Activated T-helper 1 cell treated with anti-CD3 and anti-CD28 coated beads, Interleukin-12 subunit alpha, Interleukin-12 subunit beta, Interleukin-2, Interleukin-4 antibody, amounts not matched to agents 30 ng/mL and 10 ng/mL and 1 ng/mL, durations not matched to agents 14 hours and 24 hours and 36 hours (primary cell): ENCODE measurements around the gene ISYNA1. TPM values are rescaled to one million over a fixed set of nuclear protein-coding genes. Genes with fewer than 3 reads are reported as not detected.

Source experiments
- DNase-seq: peaks from one replicate; pipeline ENCODE4 v3.0.0; 2021; ENCODE audit warnings: low spot score
- H3K27ac Mint-ChIP-seq: one replicate; pipeline ENCODE4 v1.8.0; 2021; ENCODE audit warnings: mild to moderate bottlenecking, mixed read lengths
- H3K27me3 Mint-ChIP-seq: one replicate; pipeline ENCODE4 v1.8.0; 2022; ENCODE audit warnings: mild to moderate bottlenecking, moderate library complexity, mixed read lengths; ENCODE audit not compliant: insufficient read depth
- H3K36me3 Mint-ChIP-seq: one replicate; pipeline ENCODE4 v1.8.0; 2021; ENCODE audit warnings: low read depth, mixed read lengths
- H3K4me1 Mint-ChIP-seq: one replicate; pipeline ENCODE4 v1.8.0; 2021; ENCODE audit warnings: low read depth, mixed read lengths
- H3K4me3 Mint-ChIP-seq: one replicate; pipeline ENCODE4 v1.8.0; 2021; ENCODE audit warnings: mild to moderate bottlenecking, moderate library complexity, mixed read lengths
- H3K9me3 Mint-ChIP-seq: one replicate; pipeline ENCODE4 v1.8.0; 2021; ENCODE audit warnings: mixed read lengths
- intact Hi-C: fragments of 100-400 bp; cut with micrococcal nuclease; formaldehyde crosslinking; loops from one replicate; pipeline ENCODE4 v1.15.1; 2024
- total RNA-seq: library from RNA; stranded (reverse); gene quantifications from 2 replicates; pipeline ENCODE4 v1.2.3, GENCODE V29; 2022

ISYNA1 gene
- total RNA-seq, 1 donor from 2014 or later = 9.0 TPM

- H3K27ac Mint-ChIP-seq = peak overlapping the region; percentile 64
- H3K36me3 Mint-ChIP-seq = peaks cover 6% of the 10 kb centered on the region
- H3K4me3 Mint-ChIP-seq = no peak overlapping the region
- no peak for DNase-seq
- peaks cover 47% of the 10 kb centered on the region for H3K4me1 Mint-ChIP-seq
- no peaks in the 10 kb centered on the region for H3K9me3 Mint-ChIP-seq
- intact Hi-C loops = loop anchor here (5.0 kb wide), 1 partner anchor 111 kb away; the partner anchor contains the start of gene REX1BD
- H3K27me3 Mint-ChIP-seq = peaks cover 1% of the 10 kb centered on the region
Observed at GRCh38 chr19:18475762-18476331, 37.9 kb upstream of the ISYNA1 start.

DNA sequence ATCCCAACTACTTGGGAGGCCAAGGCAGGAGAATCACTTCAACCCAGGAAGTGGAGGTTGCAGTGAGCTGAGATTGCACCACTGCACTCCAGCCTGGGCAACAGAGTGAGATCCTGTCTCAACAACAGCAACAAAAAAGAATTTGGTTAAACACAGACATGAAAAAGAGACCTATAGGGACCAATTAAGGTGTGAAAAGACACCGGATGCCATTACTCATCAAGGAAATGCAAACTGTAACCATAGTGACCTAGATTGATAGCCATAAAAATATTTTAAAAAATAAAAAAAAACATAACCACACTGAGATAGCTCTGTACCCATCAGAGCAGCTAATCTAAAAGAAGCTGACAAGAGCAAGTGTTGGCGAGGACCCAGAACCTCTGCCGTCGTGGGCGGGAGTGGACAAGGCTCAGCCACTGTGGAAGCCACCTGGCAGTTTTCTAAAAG lies 37.1 kb upstream of the ISYNA1 start:
- DNase-seq = no peak
- peak overlapping the region; percentile 64 for H3K27ac Mint-ChIP-seq

DNA sequence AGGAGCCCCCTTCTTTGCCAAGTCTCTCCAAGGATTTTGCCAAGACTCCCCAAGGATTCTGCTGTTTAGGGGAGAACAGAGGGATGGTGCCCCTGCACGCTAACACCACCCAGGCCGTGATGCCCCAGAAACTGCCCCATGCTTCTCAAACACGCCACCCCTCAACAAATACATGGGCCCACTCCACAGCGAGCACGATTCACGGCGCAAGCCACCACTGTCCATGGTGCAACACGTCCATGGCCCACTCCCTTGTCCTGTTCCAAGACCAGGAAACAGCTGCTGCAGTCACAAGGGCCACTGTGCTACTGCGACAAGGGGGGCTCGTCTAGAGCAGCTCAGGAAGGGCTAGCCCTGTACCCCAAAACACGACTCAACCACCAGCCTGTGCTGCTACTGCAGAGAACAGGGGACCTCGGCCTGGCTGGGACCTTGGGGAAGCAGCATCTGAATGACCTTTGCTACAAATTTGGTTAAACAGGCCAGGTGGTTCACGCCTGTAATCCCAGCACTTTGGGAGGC lies 36.5 kb upstream of the ISYNA1 start:
- no peak for DNase-seq
- Mint-ChIP-seq H3K36me3 (peaks cover 6% of the 10 kb centered on the region), H3K27ac (peak overlapping the region; percentile 44), H3K4me3 (no peak overlapping the region), H3K4me1 (peaks cover 36% of the 10 kb centered on the region), H3K27me3 (peaks cover 1% of the 10 kb centered on the region), H3K9me3 (no peaks in the 10 kb centered on the region)
- intact Hi-C loops = loop anchor here (5.0 kb wide), 1 partner anchor 373 kb away; no protein-coding TSS in a partner anchor

More for the DNA sequence above, 37.1 kb upstream of the ISYNA1 start:
- intact Hi-C loops = loop anchor here (5.0 kb wide), 1 partner anchor 112 kb away; the partner anchor contains the start of gene REX1BD
- H3K9me3 Mint-ChIP-seq = no peaks in the 10 kb centered on the region
- H3K4me1 Mint-ChIP-seq = peaks cover 42% of the 10 kb centered on the region
- peaks cover 6% of the 10 kb centered on the region for H3K36me3 Mint-ChIP-seq
- H3K4me3 Mint-ChIP-seq = no peak overlapping the region
- peaks cover 1% of the 10 kb centered on the region for H3K27me3 Mint-ChIP-seq

DNA sequence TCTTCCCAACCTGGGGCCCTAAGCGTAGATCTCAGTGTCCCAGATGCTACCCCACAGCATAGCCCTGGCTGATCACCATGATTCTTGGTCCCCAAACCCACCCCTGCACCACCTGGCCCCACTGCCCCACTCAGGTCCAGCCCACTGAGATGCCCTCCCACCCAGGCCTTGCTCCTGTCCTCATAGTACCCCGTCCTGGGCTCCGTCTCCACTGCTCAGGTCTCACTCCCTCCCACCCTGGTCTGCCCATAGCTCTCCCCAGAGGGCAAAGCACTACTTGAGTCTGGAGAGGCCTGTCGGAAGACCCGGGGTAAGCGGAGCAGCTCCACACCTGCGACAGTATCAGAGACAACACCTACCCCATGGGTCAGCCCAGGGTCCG lies 35.8 kb upstream of the ISYNA1 start:
- intact Hi-C loops = loop anchor here (5.0 kb wide), 1 partner anchor 374 kb away; no protein-coding TSS in a partner anchor
- Mint-ChIP-seq H3K27me3 (peaks cover 1% of the 10 kb centered on the region), H3K4me1 (peaks cover 28% of the 10 kb centered on the region), H3K27ac (no peak overlapping the region), H3K36me3 (peaks cover 4% of the 10 kb centered on the region), H3K4me3 (no peak overlapping the region), H3K9me3 (no peaks in the 10 kb centered on the region)
- DNase-seq = no peak

DNA sequence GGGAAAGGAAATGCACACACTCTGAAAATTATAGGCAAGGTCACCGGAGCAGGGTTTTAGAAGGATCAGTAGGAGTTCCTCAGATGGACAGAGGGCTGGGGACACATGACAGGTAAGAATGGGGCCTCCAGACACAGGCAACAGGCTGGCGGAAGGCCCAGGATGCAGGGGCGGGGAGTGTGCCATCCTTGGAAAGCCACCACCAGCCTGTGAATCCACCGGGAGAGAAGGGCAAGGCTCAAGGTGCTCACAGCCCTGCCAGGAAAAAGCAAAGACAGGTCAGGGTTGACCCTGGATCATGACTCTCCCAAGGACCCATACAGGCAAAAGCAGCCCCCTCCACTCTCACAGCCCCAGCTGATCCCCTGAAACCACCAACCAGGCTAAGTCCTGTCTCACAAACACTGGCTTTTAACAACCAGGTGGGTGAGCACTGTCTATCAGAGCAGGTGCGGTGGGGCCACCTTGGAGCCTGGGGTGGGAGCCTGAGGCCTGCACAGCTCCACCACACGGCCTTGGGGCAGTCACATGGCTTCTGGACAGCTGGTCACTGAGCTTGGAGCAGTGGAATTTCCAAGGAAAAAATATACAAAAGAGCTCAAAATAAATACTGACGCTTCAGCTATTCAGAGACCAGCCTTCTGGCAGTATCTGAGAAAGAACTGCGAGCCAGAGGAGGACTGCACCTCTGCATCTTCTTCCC lies 35.2 kb upstream of the ISYNA1 start:
- peaks cover 28% of the 10 kb centered on the region for H3K4me1 Mint-ChIP-seq
- H3K36me3 Mint-ChIP-seq = peaks cover 4% of the 10 kb centered on the region
- no peak for DNase-seq
- H3K27me3 Mint-ChIP-seq = no peaks in the 10 kb centered on the region
- no peaks in the 10 kb centered on the region for H3K9me3 Mint-ChIP-seq
- no peak overlapping the region for H3K4me3 Mint-ChIP-seq
- intact Hi-C loops = loop anchor here (5.0 kb wide), 1 partner anchor 374 kb away; no protein-coding TSS in a partner anchor
- H3K27ac Mint-ChIP-seq = peak overlapping the region; percentile 43

GRCh38 chr19:18470787-18471186 lies 32.9 kb upstream of the ISYNA1 start:
- intact Hi-C loops = loop anchor here (1.0 to 5.0 kb wide), 2 partner anchors 50 to 377 kb away; no protein-coding TSS in a partner anchor
- H3K27me3 Mint-ChIP-seq = no peaks in the 10 kb centered on the region

DNA sequence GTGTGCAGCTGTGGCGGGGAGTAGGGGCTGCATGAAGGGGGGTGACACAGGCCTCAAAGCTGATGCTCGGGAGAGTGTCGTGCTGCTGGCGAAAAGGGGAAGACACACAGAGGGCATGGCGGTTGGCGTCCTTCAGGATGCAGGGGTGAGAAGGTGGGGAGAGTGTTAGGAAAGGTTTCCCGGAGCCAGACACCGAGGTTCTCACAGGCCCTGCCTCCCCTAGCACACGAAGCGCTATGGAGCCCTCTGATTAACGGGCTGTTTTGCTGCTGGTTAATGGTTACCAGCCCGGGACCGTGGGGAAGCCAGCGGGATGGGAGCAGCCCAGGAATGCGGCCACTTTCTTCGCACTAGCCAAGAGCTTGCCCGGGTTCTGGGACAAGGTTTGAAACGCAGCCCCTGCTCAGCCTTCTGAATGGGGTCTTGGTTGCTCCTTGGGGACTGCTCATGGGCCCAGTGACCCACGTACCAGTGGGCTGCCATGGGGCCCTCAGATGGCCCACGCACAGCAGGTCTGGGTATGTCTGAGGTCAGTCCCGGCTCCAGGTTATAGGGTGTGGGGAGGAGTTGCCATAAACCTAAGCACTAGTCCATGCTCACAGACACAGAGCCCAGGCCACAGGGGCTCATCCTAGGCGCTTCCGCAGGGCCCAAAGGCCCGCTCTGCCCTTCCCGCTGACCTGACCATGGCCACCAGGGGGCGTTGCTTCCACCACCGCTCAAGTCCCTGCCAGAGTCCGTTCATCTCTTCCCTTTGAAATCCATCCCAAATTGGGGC lies 31.3 kb upstream of the ISYNA1 start:
- Mint-ChIP-seq H3K9me3 (no peaks in the 10 kb centered on the region), H3K4me1 (peaks cover 15% of the 10 kb centered on the region), H3K27ac (no peak overlapping the region), H3K36me3 (peaks cover 5% of the 10 kb centered on the region), H3K27me3 (no peaks in the 10 kb centered on the region), H3K4me3 (no peak overlapping the region)
- peak; percentile 43 for DNase-seq
- intact Hi-C loops = loop anchor here (1.0 to 5.0 kb wide), 3 partner anchors 28 to 103 kb away; partner anchors contain the start of genes KXD1 and UBA52

More at GRCh38 chr19:18470787-18471186, 32.9 kb upstream of the ISYNA1 start:
- Mint-ChIP-seq H3K36me3 (no peaks in the 10 kb centered on the region), H3K4me1 (peaks cover 14% of the 10 kb centered on the region), H3K27ac (no peak overlapping the region), H3K4me3 (no peak overlapping the region), H3K9me3 (no peaks in the 10 kb centered on the region)
- DNase-seq = no peak

GRCh38 chr19:18468517-18468916 lies 30.6 kb upstream of the ISYNA1 start:
- Mint-ChIP-seq H3K4me1 (peaks cover 17% of the 10 kb centered on the region), H3K27ac (no peak overlapping the region), H3K4me3 (no peak overlapping the region), H3K36me3 (peaks cover 6% of the 10 kb centered on the region), H3K27me3 (no peaks in the 10 kb centered on the region), H3K9me3 (no peaks in the 10 kb centered on the region)
- intact Hi-C loops = loop anchor here (2.0 to 5.0 kb wide), 2 partner anchors 28 to 104 kb away; partner anchors contain the start of gene UBA52
- DNase-seq = no peak

DNA sequence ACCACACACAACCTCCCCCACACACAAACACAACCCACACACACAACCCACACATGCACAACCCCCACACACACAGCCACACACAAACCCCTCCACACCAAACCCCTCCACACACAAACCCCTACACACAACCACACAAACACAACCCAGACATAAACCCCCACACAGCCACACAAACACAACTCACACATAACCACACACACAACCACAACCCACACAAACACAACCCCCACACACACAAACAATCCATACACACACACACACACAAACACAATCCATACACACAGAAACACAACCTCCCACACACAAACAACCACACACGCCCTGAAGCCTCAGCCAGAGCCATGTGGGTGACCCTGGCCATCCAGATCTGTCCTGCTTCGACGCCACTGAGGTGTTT lies 30.0 kb upstream of the ISYNA1 start:
- intact Hi-C loops = loop anchor here (2.0 to 5.0 kb wide), 2 partner anchors 29 to 104 kb away; partner anchors contain the start of gene UBA52
- Mint-ChIP-seq H3K27me3 (no peaks in the 10 kb centered on the region), H3K36me3 (peaks cover 6% of the 10 kb centered on the region), H3K9me3 (no peaks in the 10 kb centered on the region), H3K27ac (peak overlapping the region; percentile 56), H3K4me3 (no peak overlapping the region), H3K4me1 (peaks cover 17% of the 10 kb centered on the region)
- DNase-seq = no peak

- intact Hi-C loops = loop anchor here (5.0 kb wide), 1 partner anchor 106 kb away; the partner anchor contains the start of gene UBA52
- no peaks in the 10 kb centered on the region for H3K27me3 Mint-ChIP-seq
- H3K27ac Mint-ChIP-seq = no peak overlapping the region
- H3K4me3 Mint-ChIP-seq = no peak overlapping the region
- no peak for DNase-seq
- peaks cover 14% of the 10 kb centered on the region for H3K36me3 Mint-ChIP-seq
- no peaks in the 10 kb centered on the region for H3K9me3 Mint-ChIP-seq
- peaks cover 17% of the 10 kb centered on the region for H3K4me1 Mint-ChIP-seq
Observed at GRCh38 chr19:18466354-18466753, 28.4 kb upstream of the ISYNA1 start.

DNA sequence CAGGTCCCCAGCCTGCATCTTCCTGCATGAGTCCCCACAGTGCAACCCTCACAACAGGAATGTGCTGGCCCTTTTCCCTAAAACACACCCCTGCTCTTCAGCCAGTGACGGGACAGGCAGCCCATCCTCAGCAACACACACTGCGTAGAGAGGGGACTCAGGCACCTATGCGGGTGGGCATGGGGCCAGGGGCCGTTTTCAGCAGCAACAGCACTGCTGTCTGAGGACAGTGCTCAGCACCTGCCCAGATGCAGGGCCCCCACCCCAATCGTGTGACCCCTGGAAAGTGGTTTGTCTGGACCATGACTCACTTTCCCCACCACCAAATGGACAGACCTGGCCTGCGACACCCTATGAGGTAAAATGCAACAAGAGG lies 28.0 kb upstream of the ISYNA1 start:
- H3K4me3 Mint-ChIP-seq = no peak overlapping the region
- intact Hi-C loops = loop anchor here (5.0 kb wide), 1 partner anchor 106 kb away; the partner anchor contains the start of gene UBA52
- peaks cover 17% of the 10 kb centered on the region for H3K4me1 Mint-ChIP-seq
- no peaks in the 10 kb centered on the region for H3K27me3 Mint-ChIP-seq
- H3K9me3 Mint-ChIP-seq = no peaks in the 10 kb centered on the region
- no peak overlapping the region for H3K27ac Mint-ChIP-seq
- no peak for DNase-seq
- peaks cover 14% of the 10 kb centered on the region for H3K36me3 Mint-ChIP-seq

GRCh38 chr19:18465214-18465963 lies 27.5 kb upstream of the ISYNA1 start:
- Mint-ChIP-seq H3K4me3 (no peak overlapping the region), H3K9me3 (no peaks in the 10 kb centered on the region), H3K4me1 (peaks cover 17% of the 10 kb centered on the region), H3K27ac (no peak overlapping the region), H3K27me3 (no peaks in the 10 kb centered on the region), H3K36me3 (peaks cover 14% of the 10 kb centered on the region)
- intact Hi-C loops = loop anchor here (5.0 kb wide), 1 partner anchor 107 kb away; the partner anchor contains the start of gene UBA52
- DNase-seq = no peak
